ENCODE measurements around the gene NT5DC3. TPM values are rescaled to one million over a fixed set of nuclear protein-coding genes. Genes with fewer than 3 reads are reported as not detected.

Gene NT5DC3
- total and polyA plus RNA-seq, 9 of the 15 experiments (the other 6 are each of a cell fraction or from before 2014, with no cell fraction given), result 6.3 to 33.5 (median 24.5) TPM

DNA sequence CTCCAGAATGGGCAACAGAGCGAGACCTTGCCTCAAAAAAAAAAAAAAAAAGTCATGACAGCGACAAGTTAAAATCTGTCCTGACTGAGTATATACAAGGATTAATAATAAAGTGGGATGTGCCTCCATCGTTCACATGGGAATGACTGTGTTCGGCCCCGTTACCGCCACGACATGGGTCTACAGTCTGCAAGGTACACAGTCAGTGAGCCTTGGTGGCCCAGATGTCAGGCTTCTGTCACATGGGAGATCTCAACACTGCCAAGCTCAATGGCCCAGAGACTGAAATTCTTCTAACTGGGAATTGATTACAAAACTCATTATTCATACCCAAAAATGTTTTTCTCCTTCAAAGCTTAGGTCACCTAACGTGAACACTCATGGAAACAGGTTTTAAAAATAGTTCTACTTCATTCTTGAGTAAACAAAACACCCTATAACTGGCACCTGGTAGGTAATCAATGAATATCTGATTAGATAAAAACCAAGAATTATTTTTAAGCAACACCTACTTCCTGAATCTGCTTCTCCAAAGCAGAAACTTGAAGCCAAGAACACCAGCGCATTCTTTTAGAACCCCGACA, 66.0 kb downstream of the NT5DC3 start (continued):
- TF ChIP-seq, protein P1, sequence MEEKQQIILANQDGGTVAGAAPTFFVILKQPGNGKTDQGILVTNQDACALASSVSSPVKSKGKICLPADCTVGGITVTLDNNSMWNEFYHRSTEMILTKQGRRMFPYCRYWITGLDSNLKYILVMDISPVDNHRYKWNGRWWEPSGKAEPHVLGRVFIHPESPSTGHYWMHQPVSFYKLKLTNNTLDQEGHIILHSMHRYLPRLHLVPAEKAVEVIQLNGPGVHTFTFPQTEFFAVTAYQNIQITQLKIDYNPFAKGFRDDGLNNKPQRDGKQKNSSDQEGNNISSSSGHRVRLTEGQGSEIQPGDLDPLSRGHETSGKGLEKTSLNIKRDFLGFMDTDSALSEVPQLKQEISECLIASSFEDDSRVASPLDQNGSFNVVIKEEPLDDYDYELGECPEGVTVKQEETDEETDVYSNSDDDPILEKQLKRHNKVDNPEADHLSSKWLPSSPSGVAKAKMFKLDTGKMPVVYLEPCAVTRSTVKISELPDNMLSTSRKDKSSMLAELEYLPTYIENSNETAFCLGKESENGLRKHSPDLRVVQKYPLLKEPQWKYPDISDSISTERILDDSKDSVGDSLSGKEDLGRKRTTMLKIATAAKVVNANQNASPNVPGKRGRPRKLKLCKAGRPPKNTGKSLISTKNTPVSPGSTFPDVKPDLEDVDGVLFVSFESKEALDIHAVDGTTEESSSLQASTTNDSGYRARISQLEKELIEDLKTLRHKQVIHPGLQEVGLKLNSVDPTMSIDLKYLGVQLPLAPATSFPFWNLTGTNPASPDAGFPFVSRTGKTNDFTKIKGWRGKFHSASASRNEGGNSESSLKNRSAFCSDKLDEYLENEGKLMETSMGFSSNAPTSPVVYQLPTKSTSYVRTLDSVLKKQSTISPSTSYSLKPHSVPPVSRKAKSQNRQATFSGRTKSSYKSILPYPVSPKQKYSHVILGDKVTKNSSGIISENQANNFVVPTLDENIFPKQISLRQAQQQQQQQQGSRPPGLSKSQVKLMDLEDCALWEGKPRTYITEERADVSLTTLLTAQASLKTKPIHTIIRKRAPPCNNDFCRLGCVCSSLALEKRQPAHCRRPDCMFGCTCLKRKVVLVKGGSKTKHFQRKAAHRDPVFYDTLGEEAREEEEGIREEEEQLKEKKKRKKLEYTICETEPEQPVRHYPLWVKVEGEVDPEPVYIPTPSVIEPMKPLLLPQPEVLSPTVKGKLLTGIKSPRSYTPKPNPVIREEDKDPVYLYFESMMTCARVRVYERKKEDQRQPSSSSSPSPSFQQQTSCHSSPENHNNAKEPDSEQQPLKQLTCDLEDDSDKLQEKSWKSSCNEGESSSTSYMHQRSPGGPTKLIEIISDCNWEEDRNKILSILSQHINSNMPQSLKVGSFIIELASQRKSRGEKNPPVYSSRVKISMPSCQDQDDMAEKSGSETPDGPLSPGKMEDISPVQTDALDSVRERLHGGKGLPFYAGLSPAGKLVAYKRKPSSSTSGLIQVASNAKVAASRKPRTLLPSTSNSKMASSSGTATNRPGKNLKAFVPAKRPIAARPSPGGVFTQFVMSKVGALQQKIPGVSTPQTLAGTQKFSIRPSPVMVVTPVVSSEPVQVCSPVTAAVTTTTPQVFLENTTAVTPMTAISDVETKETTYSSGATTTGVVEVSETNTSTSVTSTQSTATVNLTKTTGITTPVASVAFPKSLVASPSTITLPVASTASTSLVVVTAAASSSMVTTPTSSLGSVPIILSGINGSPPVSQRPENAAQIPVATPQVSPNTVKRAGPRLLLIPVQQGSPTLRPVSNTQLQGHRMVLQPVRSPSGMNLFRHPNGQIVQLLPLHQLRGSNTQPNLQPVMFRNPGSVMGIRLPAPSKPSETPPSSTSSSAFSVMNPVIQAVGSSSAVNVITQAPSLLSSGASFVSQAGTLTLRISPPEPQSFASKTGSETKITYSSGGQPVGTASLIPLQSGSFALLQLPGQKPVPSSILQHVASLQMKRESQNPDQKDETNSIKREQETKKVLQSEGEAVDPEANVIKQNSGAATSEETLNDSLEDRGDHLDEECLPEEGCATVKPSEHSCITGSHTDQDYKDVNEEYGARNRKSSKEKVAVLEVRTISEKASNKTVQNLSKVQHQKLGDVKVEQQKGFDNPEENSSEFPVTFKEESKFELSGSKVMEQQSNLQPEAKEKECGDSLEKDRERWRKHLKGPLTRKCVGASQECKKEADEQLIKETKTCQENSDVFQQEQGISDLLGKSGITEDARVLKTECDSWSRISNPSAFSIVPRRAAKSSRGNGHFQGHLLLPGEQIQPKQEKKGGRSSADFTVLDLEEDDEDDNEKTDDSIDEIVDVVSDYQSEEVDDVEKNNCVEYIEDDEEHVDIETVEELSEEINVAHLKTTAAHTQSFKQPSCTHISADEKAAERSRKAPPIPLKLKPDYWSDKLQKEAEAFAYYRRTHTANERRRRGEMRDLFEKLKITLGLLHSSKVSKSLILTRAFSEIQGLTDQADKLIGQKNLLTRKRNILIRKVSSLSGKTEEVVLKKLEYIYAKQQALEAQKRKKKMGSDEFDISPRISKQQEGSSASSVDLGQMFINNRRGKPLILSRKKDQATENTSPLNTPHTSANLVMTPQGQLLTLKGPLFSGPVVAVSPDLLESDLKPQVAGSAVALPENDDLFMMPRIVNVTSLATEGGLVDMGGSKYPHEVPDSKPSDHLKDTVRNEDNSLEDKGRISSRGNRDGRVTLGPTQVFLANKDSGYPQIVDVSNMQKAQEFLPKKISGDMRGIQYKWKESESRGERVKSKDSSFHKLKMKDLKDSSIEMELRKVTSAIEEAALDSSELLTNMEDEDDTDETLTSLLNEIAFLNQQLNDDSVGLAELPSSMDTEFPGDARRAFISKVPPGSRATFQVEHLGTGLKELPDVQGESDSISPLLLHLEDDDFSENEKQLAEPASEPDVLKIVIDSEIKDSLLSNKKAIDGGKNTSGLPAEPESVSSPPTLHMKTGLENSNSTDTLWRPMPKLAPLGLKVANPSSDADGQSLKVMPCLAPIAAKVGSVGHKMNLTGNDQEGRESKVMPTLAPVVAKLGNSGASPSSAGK (IDR thresholded peaks at IDR 0.05), result no peak
- TF ChIP-seq XRCC5 (IDR thresholded peaks at IDR 0.05; ENCODE audit: low read depth, low read length) (no peak), BMI1 (IDR thresholded peaks at IDR 0.05; ENCODE audit: low read length) (no peak)
